ENCODE results near the gene SPNS1.

Gene SPNS1

GRCh38 chr16:28986492-28986891, 11.9 kb downstream of the SPNS1 start:
- DNase-seq (ENCODE audit: low read depth), result no peak
- no peak overlapping the region for H3K4me3 ChIP-seq (ENCODE audit: low read depth, low read length)
- no peak for TF ChIP-seq CTCF (IDR thresholded peaks at IDR 0.05; ENCODE audit: low read depth, low read length, missing control alignments)

DNA sequence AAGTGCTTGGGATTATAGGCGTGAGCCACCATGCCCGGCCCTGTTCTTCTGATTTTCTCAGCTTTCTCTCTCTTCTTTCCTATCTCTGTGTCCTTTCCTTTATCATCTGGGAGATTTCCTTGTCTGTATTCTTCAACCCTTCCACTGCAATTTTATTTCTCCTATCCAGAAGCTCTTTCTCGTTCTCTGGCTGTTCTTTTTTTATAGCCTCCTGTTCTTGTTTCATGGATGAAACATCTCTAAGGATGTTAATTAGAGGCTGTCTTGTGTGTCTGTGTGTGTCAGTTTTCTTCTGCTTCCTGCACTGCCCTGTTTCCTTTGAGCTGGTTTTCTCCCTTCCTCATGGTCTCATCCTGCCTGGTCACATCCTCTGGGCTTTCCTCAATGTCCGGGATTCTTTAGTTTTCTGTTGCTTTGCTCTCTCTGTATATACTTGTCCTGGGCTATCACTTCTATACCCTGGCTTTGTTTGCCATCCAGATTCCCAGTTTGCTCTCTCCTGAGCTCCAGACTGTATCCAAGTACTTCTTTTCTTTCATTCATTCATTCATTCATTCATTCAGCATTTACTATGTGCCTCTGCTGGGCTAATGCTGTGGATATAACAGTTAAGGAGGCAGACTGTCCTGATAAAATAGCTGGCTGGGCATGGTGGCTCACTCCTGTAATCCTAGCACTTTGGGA, 12.7 kb downstream of the SPNS1 start:
- DNase-seq (ENCODE audit: low read depth), result no peak
- H3K4me3 ChIP-seq (ENCODE audit: low read depth, low read length), result no peak overlapping the region
- TF ChIP-seq CTCF (IDR thresholded peaks at IDR 0.05; ENCODE audit: low read depth, low read length, missing control alignments), result no peak

- no peak for DNase-seq (ENCODE audit: low read depth)
- no peak for TF ChIP-seq CTCF (IDR thresholded peaks at IDR 0.05; ENCODE audit: low read depth, low read length, missing control alignments)
- H3K4me3 ChIP-seq (ENCODE audit: low read depth, low read length), result no peak overlapping the region
Observed at GRCh38 chr16:28989363-28989762, 14.8 kb downstream of the SPNS1 start.

DNA sequence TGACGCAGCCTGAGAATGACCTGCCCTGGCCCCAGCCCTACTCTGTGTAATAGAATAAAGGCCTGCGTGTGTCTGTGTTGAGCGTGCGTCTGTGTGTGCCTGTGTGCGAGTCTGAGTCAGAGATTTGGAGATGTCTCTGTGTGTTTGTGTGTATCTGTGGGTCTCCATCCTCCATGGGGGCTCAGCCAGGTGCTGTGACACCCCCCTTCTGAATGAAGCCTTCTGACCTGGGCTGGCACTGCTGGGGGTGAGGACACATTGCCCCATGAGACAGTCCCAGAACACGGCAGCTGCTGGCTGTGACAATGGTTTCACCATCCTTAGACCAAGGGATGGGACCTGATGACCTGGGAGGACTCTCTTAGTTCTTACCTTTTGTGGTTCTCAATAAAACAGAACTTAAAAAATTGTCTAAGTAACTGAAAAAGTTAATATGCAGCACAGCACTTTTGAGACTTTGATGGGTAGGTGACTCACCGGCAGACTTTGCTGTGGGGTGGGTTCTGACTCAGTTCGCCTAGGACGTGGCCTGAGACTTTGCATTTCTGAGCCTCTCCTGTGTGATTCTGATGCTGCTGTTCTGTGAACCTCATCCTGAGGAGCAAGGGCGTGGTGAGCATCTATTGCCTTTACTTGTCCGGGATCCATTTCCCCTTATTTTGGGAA, 15.9 kb downstream of the SPNS1 start:
- no peak for DNase-seq (ENCODE audit: low read depth)
- TF ChIP-seq CTCF (IDR thresholded peaks at IDR 0.05; ENCODE audit: low read depth, low read length, missing control alignments), result no peak
- H3K4me3 ChIP-seq (ENCODE audit: low read depth, low read length), result no peak overlapping the region

- no peak for DNase-seq (ENCODE audit: low read depth)
- TF ChIP-seq CTCF (IDR thresholded peaks at IDR 0.05; ENCODE audit: low read depth, low read length, missing control alignments), result no peak
- H3K4me3 ChIP-seq (ENCODE audit: low read depth, low read length), result no peak overlapping the region
Observed at GRCh38 chr16:28991687-28992086, 17.1 kb downstream of the SPNS1 start.

GRCh38 chr16:28992496-28992895, 17.9 kb downstream of the SPNS1 start:
- no peak for TF ChIP-seq CTCF (IDR thresholded peaks at IDR 0.05; ENCODE audit: low read depth, low read length, missing control alignments)
- DNase-seq (ENCODE audit: low read depth), result no peak
- H3K4me3 ChIP-seq (ENCODE audit: low read depth, low read length), result no peak overlapping the region

GRCh38 chr16:28998837-28999236, 24.3 kb downstream of the SPNS1 start:
- H3K4me3 ChIP-seq (ENCODE audit: low read depth, low read length), result no peak overlapping the region
- no peak for DNase-seq (ENCODE audit: low read depth)
- TF ChIP-seq CTCF (IDR thresholded peaks at IDR 0.05; ENCODE audit: low read depth, low read length, missing control alignments), result no peak
